ENCODE data around the gene KLHL5.

The KLHL5 gene

GRCh38 chr4:39096847-39097246 lies 34.8 kb downstream of the KLHL5 start:
- H3K27me3 ChIP-seq (ENCODE audit: insufficient read depth, low read length, poor library complexity, severe bottlenecking) = no peaks in the 10 kb centered on the region
- H2AFZ ChIP-seq (ENCODE audit: low read length) = no peak overlapping the region
- H3K4me2 ChIP-seq (ENCODE audit: low read depth, low read length, poor library complexity, severe bottlenecking) = no peak overlapping the region
- no peaks in the 10 kb centered on the region for H3K9me2 ChIP-seq (replicated peaks; ENCODE audit: low read depth, low read length)
- no peaks in the 10 kb centered on the region for H4K20me1 ChIP-seq (ENCODE audit: insufficient read depth, low read length, poor library complexity, severe bottlenecking)
- no peaks in the 10 kb centered on the region for H3F3A ChIP-seq (ENCODE audit: low read depth)
- H3K79me2 ChIP-seq (ENCODE audit: insufficient read depth, low read length) = no peaks in the 10 kb centered on the region
- no peak overlapping the region for H3K4me3 ChIP-seq (ENCODE audit: low read length, poor library complexity, severe bottlenecking)
- H3K9me3 ChIP-seq (ENCODE audit: insufficient read depth, low read depth, low read length) = no peaks in the 10 kb centered on the region
- peaks cover 4% of the 10 kb centered on the region; the same call in 1 of the 2 replicates for H3K36me3 ChIP-seq (ENCODE audit: insufficient read depth, low read length)
- TF ChIP-seq EZH2phosphoT487 (IDR thresholded peaks at IDR 0.05; ENCODE audit: borderline replicate concordance) = no peak
- no peak for TF ChIP-seq CTCF (conservative IDR thresholded peaks at IDR 0.05; ENCODE audit: low read length)
- no peaks in the 10 kb centered on the region for H3K4me1 ChIP-seq (ENCODE audit: insufficient read depth, low read length, poor library complexity, severe bottlenecking)
- no peak overlapping the region for H3K9ac ChIP-seq (ENCODE audit: low read depth, low read length, poor library complexity, severe bottlenecking)

GRCh38 chr4:39097290-39097689 lies 35.3 kb downstream of the KLHL5 start:
- Histone ChIP-seq H3K27me3 (ENCODE audit: insufficient read depth, low read length, poor library complexity, severe bottlenecking) (no peaks in the 10 kb centered on the region), H3K4me3 (ENCODE audit: low read length, poor library complexity, severe bottlenecking) (no peak overlapping the region), H3K9ac (ENCODE audit: low read depth, low read length, poor library complexity, severe bottlenecking) (no peak overlapping the region), H3K9me3 (ENCODE audit: insufficient read depth, low read depth, low read length) (no peaks in the 10 kb centered on the region), H3K79me2 (ENCODE audit: insufficient read depth, low read length) (no peaks in the 10 kb centered on the region), H2AFZ (ENCODE audit: low read length) (no peak overlapping the region), H3F3A (ENCODE audit: low read depth) (no peaks in the 10 kb centered on the region), H3K4me2 (ENCODE audit: low read depth, low read length, poor library complexity, severe bottlenecking) (no peak overlapping the region), H4K20me1 (ENCODE audit: insufficient read depth, low read length, poor library complexity, severe bottlenecking) (no peaks in the 10 kb centered on the region), H3K9me2 (replicated peaks; ENCODE audit: low read depth, low read length) (no peaks in the 10 kb centered on the region), H3K4me1 (ENCODE audit: insufficient read depth, low read length, poor library complexity, severe bottlenecking) (no peaks in the 10 kb centered on the region), H3K36me3 (ENCODE audit: insufficient read depth, low read length) (peaks cover 4% of the 10 kb centered on the region; the same call in 1 of the 2 replicates)
- no peak for TF ChIP-seq CTCF (conservative IDR thresholded peaks at IDR 0.05; ENCODE audit: low read length)

GRCh38 chr4:39102297-39102696 lies 40.3 kb downstream of the KLHL5 start:
- Histone ChIP-seq H3K9me2 (replicated peaks; ENCODE audit: low read depth, low read length) (no peaks in the 10 kb centered on the region), H3K9ac (ENCODE audit: low read depth, low read length, poor library complexity, severe bottlenecking) (no peak overlapping the region), H3K79me2 (ENCODE audit: insufficient read depth, low read length) (no peaks in the 10 kb centered on the region), H3F3A (ENCODE audit: low read depth) (no peaks in the 10 kb centered on the region), H3K9me3 (ENCODE audit: insufficient read depth, low read depth, low read length) (no peaks in the 10 kb centered on the region), H3K36me3 (ENCODE audit: insufficient read depth, low read length) (peaks cover 23% of the 10 kb centered on the region; the same call in 1 of the 2 replicates), H4K20me1 (ENCODE audit: insufficient read depth, low read length, poor library complexity, severe bottlenecking) (no peaks in the 10 kb centered on the region), H3K27me3 (ENCODE audit: insufficient read depth, low read length, poor library complexity, severe bottlenecking) (no peaks in the 10 kb centered on the region), H2AFZ (ENCODE audit: low read length) (no peak overlapping the region), H3K4me2 (ENCODE audit: low read depth, low read length, poor library complexity, severe bottlenecking) (no peak overlapping the region), H3K4me3 (ENCODE audit: low read length, poor library complexity, severe bottlenecking) (no peak overlapping the region), H3K4me1 (ENCODE audit: insufficient read depth, low read length, poor library complexity, severe bottlenecking) (no peaks in the 10 kb centered on the region)
- TF ChIP-seq EZH2phosphoT487 (IDR thresholded peaks at IDR 0.05; ENCODE audit: borderline replicate concordance) (no peak), CTCF (conservative IDR thresholded peaks at IDR 0.05; ENCODE audit: low read length) (no peak)

All from Loucy (cell line).